HepG2 (cell line): ENCODE data around the gene RAB1B. TPM values are rescaled to one million over a fixed set of nuclear protein-coding genes. Genes with fewer than 3 reads are reported as not detected.

Source experiments
- GABPA ChIP-seq, 2 experiments: IDR thresholded peaks; 2 replicates each; pipeline ENCODE4 v1.6.1; 2011 to 2016; ENCODE audit warnings: low read depth in 2 of 2, low read length in 1 of 2, missing biosample characterization in 1 of 2, missing genetic modification characterization in 1 of 2
- HOXA3 ChIP-seq: sonication (generic); formaldehyde crosslinking; IDR thresholded peaks from 2 replicates; pipeline ENCODE4 v1.5.0; 2020; ENCODE audit warnings: missing genetic modification reagents
- IKZF4 ChIP-seq: sonication (generic); formaldehyde crosslinking; IDR thresholded peaks from 2 replicates; pipeline ENCODE4 v1.5.1; 2020; ENCODE audit warnings: borderline replicate concordance, mild to moderate bottlenecking, low read depth, missing genetic modification reagents; ENCODE audit errors: not compliant biosample characterization
- MEIS1 ChIP-seq: sonication (generic); formaldehyde crosslinking; IDR thresholded peaks from 2 replicates; pipeline ENCODE4 v1.9.0; 2021; ENCODE audit warnings: mild to moderate bottlenecking, missing genetic modification reagents, moderate library complexity, borderline replicate concordance
- MLLT10 ChIP-seq: sonication (generic); formaldehyde crosslinking; IDR thresholded peaks from 2 replicates; pipeline ENCODE4 v1.4.0; 2020; ENCODE audit warnings: missing genetic modification reagents
- MTA1 ChIP-seq: sonication (generic); formaldehyde crosslinking; IDR thresholded peaks from 2 replicates; pipeline ENCODE4 v1.4.0; 2020; ENCODE audit warnings: missing genetic modification reagents, mild to moderate bottlenecking, borderline replicate concordance
- NFAT5 ChIP-seq: sonication (generic); formaldehyde crosslinking; IDR thresholded peaks from 2 replicates; pipeline ENCODE4 v1.4.0; 2020; ENCODE audit warnings: missing genetic modification reagents
- ZNF230 ChIP-seq: sonication (generic); formaldehyde crosslinking; IDR thresholded peaks from 2 replicates; pipeline ENCODE4 v1.4.0; 2020; ENCODE audit warnings: mild to moderate bottlenecking, missing genetic modification reagents
- ZNF333 ChIP-seq: sonication (generic); formaldehyde crosslinking; IDR thresholded peaks from 2 replicates; pipeline ENCODE4 v1.4.0; 2020; ENCODE audit warnings: mild to moderate bottlenecking, missing genetic modification reagents, borderline replicate concordance
- ZNF362 ChIP-seq: sonication (generic); formaldehyde crosslinking; IDR thresholded peaks from 2 replicates; pipeline ENCODE4 v1.4.0; 2020; ENCODE audit warnings: missing genetic modification reagents, mild to moderate bottlenecking, borderline replicate concordance
- ZNF383 ChIP-seq: sonication (generic); formaldehyde crosslinking; IDR thresholded peaks from 2 replicates; pipeline ENCODE4 v1.4.0; 2020; ENCODE audit warnings: missing genetic modification reagents, mild to moderate bottlenecking, borderline replicate concordance
- ZNF556 ChIP-seq: sonication (generic); formaldehyde crosslinking; IDR thresholded peaks from 2 replicates; pipeline ENCODE4 v1.4.0; 2020; ENCODE audit warnings: mild to moderate bottlenecking, missing genetic modification reagents, borderline replicate concordance
- ZNF572 ChIP-seq: sonication (generic); formaldehyde crosslinking; IDR thresholded peaks from 2 replicates; pipeline ENCODE4 v1.5.1; 2020; ENCODE audit warnings: mild to moderate bottlenecking, missing genetic modification reagents
- ZNF577 ChIP-seq: sonication (generic); formaldehyde crosslinking; IDR thresholded peaks from 2 replicates; pipeline ENCODE4 v1.4.0; 2020; ENCODE audit warnings: mild to moderate bottlenecking, low read depth, missing genetic modification reagents, borderline replicate concordance
- ZNF672 ChIP-seq: sonication (generic); formaldehyde crosslinking; IDR thresholded peaks from 2 replicates; pipeline ENCODE4 v1.8.1; 2022; ENCODE audit warnings: missing genetic modification reagents
- ZNF839 ChIP-seq: sonication (generic); formaldehyde crosslinking; IDR thresholded peaks from 2 replicates; pipeline ENCODE4 v1.4.0; 2020; ENCODE audit warnings: missing genetic modification reagents, mild to moderate bottlenecking, borderline replicate concordance
- polyA plus RNA-seq, 8 experiments: library from polyadenylated mRNA; depleted of rRNA in 3 of 8; stranded (reverse) in 7 of 8; unstranded in 1 of 8; fragments of >200 nt; fragmentation: Illumina TruSeq in 4 of 8; extraction: Trizol in 4 of 8; gene quantifications; 2 replicates each; pipeline versions ENCODE4 v1.2.1 to v1.2.3, GENCODE V29; 2011 to 2016; ENCODE audit warnings: low read depth in 4 of 8, missing spikeins in 1 of 8, mixed read lengths in 1 of 8; ENCODE audit not compliant: insufficient read depth in 1 of 8
- total RNA-seq, 5 experiments: library from RNA; depleted of rRNA; stranded (reverse); fragments of >200 nt; fragmentation: Illumina TruSeq; extraction: Trizol; gene quantifications; 2 replicates each; pipeline ENCODE4 v1.2.3, GENCODE V29; 2016; ENCODE audit warnings: low read depth in 1 of 5

Gene RAB1B
- total and polyA plus RNA-seq, 2 of the 13 experiments (the other 11 are each of a cell fraction or from before 2014, with no cell fraction given): 77.9 to 87.9 TPM

GRCh38 chr11:66258473-66258893, 10.0 kb upstream of the RAB1B start (continued):
- TF ChIP-seq ZNF577 (CRISPR knock-in tag) (0 out of 2 replicates have a peak, but pooled peaks have one; percentile 30), ZNF839 (CRISPR knock-in tag) (0 out of 2 replicates have a peak, but pooled peaks have one; percentile 44), MLLT10 (no peak), ZNF333 (CRISPR knock-in tag) (0 out of 2 replicates have a peak, but pooled peaks have one; percentile 1), IKZF4 (CRISPR knock-in tag) (peak; percentile 6), HOXA3 (0 out of 2 replicates have a peak, but pooled peaks have one; percentile 1), MTA1 (CRISPR knock-in tag) (0 out of 2 replicates have a peak, but pooled peaks have one; percentile 60), ZNF362 (CRISPR knock-in tag) (peak; percentile 4; the same call in 1 of the 2 replicates), ZNF556 (CRISPR knock-in tag) (0 out of 2 replicates have a peak, but pooled peaks have one; percentile 33), GABPA (IDR thresholded peaks at IDR 0.05; ENCODE audit: low read depth, low read length) (no peak), GABPA (CRISPR knock-in tag; IDR thresholded peaks at IDR 0.05; ENCODE audit: low read depth) (no peak), ZNF383 (CRISPR knock-in tag) (0 out of 2 replicates have a peak, but pooled peaks have one; percentile 50), ZNF572 (peak; percentile 56; the same call in 1 of the 2 replicates), ZNF230 (CRISPR knock-in tag) (peak; percentile 6; the same call in 1 of the 2 replicates), NFAT5 (CRISPR knock-in tag) (no peak), ZNF672 (no peak), MEIS1 (CRISPR knock-in tag) (peak; percentile 88; the same call in 1 of the 2 replicates)
